Neural progenitor cell (in vitro differentiated cells): ENCODE measurements around the gene NBR1. TPM values are rescaled to one million over a fixed set of nuclear protein-coding genes. Genes with fewer than 3 reads are reported as not detected.
"Not testable (repeated sequence)": the region's sequence is repeated elsewhere in the genome, so short reads cannot be mapped to it uniquely, and the experiment has no call there.

ENCODE experiments used
- DNase-seq: peaks from one replicate; pipeline ENCODE4 v3.0.0-alpha.2; 2016; ENCODE audit warnings: low spot score
- H2AFZ ChIP-seq: fragments of 200-600 bp; sonication (generic); replicated peaks from 2 replicates; pipeline ENCODE4 v1.6.1; 2016; ENCODE audit warnings: antibody characterized with exemption
- H3F3A ChIP-seq: fragments of 200-600 bp; sonication (generic); 2 replicates; pipeline ENCODE4 v1.6.1; 2016; ENCODE audit warnings: antibody characterized with exemption, low read depth
- H3K27ac ChIP-seq: fragments of 200-600 bp; sonication (generic); 2 replicates; pipeline ENCODE4 v1.5.1; 2016; ENCODE audit warnings: mild to moderate bottlenecking
- H3K27me3 ChIP-seq: fragments of 200-600 bp; sonication (generic); 2 replicates; pipeline ENCODE4 v1.6.1; 2016; ENCODE audit warnings: mild to moderate bottlenecking, moderate library complexity
- H3K36me3 ChIP-seq: fragments of 200-600 bp; sonication (generic); 2 replicates; pipeline ENCODE4 v1.5.1; 2016
- H3K4me1 ChIP-seq: fragments of 200-600 bp; sonication (generic); 2 replicates; pipeline ENCODE4 v1.6.1; 2016; ENCODE audit warnings: mixed run types
- H3K4me2 ChIP-seq: fragments of 200-600 bp; sonication (generic); 2 replicates; pipeline ENCODE4 v1.6.1; 2016
- H3K4me3 ChIP-seq: fragments of 200-600 bp; sonication (generic); 2 replicates; pipeline ENCODE4 v1.5.1; 2016
- H3K79me2 ChIP-seq: fragments of 200-600 bp; sonication (generic); 2 replicates; pipeline ENCODE4 v1.6.1; 2016; ENCODE audit warnings: low read depth
- H3K9ac ChIP-seq: fragments of 200-600 bp; sonication (generic); 2 replicates; pipeline ENCODE4 v1.6.1; 2016
- H3K9me3 ChIP-seq: fragments of 200-600 bp; sonication (generic); 2 replicates; pipeline ENCODE4 v1.5.1; 2016; ENCODE audit warnings: low read depth
- H4K20me1 ChIP-seq: fragments of 200-600 bp; sonication (generic); 2 replicates; pipeline ENCODE4 v1.6.1; 2016; ENCODE audit warnings: low read depth
- H3K27ac Mint-ChIP-seq: 3 replicates; pipeline ENCODE4 v1.8.0; 2021; ENCODE audit warnings: mixed read lengths
- H3K27me3 Mint-ChIP-seq: 2 replicates; pipeline ENCODE4 v1.8.0; 2022; ENCODE audit warnings: low read depth, mild to moderate bottlenecking, inconsistent platforms, moderate library complexity, mixed read lengths; ENCODE audit not compliant: insufficient read depth
- H3K36me3 Mint-ChIP-seq: 3 replicates; pipeline ENCODE4 v1.8.0; 2021; ENCODE audit warnings: mixed read lengths
- H3K4me1 Mint-ChIP-seq: 3 replicates; pipeline ENCODE4 v1.8.0; 2021; ENCODE audit warnings: mixed read lengths
- H3K4me3 Mint-ChIP-seq: 3 replicates; pipeline ENCODE4 v1.8.0; 2021; ENCODE audit warnings: mild to moderate bottlenecking, moderate library complexity, mixed read lengths
- H3K9me3 Mint-ChIP-seq: 3 replicates; pipeline ENCODE4 v1.8.0; 2020; ENCODE audit warnings: mixed read lengths
- CTCF ChIP-seq: fragments of 200-600 bp; sonication (generic); IDR thresholded peaks from 2 replicates; pipeline ENCODE4 v1.5.1; 2017; ENCODE audit warnings: antibody characterized with exemption, mild to moderate bottlenecking
- EZH2 ChIP-seq: fragments of 200-600 bp; sonication (generic); IDR thresholded peaks from 2 replicates; pipeline ENCODE4 v1.6.1; 2017; ENCODE audit warnings: antibody characterized with exemption, mild to moderate bottlenecking, moderate library complexity
- EZH2phosphoT487 ChIP-seq: fragments of 200-600 bp; sonication (generic); IDR thresholded peaks from 2 replicates; pipeline ENCODE4 v1.6.1; 2017; ENCODE audit warnings: antibody characterized with exemption
- total RNA-seq: library from RNA; depleted of rRNA; stranded (reverse); fragments of >200 nt; gene quantifications from 2 replicates; pipeline ENCODE4 v1.2.3, GENCODE V29; 2015; ENCODE audit warnings: low replicate concordance

NBR1 gene
- total RNA-seq, 1 donor from 2014 or later, result 76.5 TPM

GRCh38 chr17:43146649-43147048 is 24.4 kb upstream of the NBR1 start:
- no peaks in the 10 kb centered on the region for H3K4me1 Mint-ChIP-seq
- H3K36me3 Mint-ChIP-seq, result peaks cover 2% of the 10 kb centered on the region
- H3K27me3 ChIP-seq, result no peaks in the 10 kb centered on the region
- H3K36me3 ChIP-seq, result no peaks in the 10 kb centered on the region
- no peaks in the 10 kb centered on the region for H3K4me1 ChIP-seq
- H3K9me3 ChIP-seq, result no peaks in the 10 kb centered on the region
- no peak overlapping the region for H3K4me2 ChIP-seq
- no peak overlapping the region for H3K27ac ChIP-seq
- no peak overlapping the region for H3K9ac ChIP-seq
- H4K20me1 ChIP-seq, result no peaks in the 10 kb centered on the region
- no peaks in the 10 kb centered on the region for H3F3A ChIP-seq
- DNase-seq, result no peak
- H3K4me3 ChIP-seq, result no peak overlapping the region
- no peaks in the 10 kb centered on the region for H3K27me3 Mint-ChIP-seq
- H2AFZ ChIP-seq, result no peak overlapping the region
- no peak overlapping the region for H3K4me3 Mint-ChIP-seq
- no peak for TF ChIP-seq EZH2phosphoT487
- TF ChIP-seq EZH2, result no peak
- no peak for TF ChIP-seq CTCF
- no peak overlapping the region for H3K27ac Mint-ChIP-seq
- no peaks in the 10 kb centered on the region for H3K9me3 Mint-ChIP-seq
- no peaks in the 10 kb centered on the region for H3K79me2 ChIP-seq

- Histone ChIP-seq H3K4me1 (no peaks in the 10 kb centered on the region), H2AFZ (no peak overlapping the region), H3K36me3 (no peaks in the 10 kb centered on the region), H3K9ac (no peak overlapping the region), H3F3A (no peaks in the 10 kb centered on the region), H3K4me3 (no peak overlapping the region), H3K4me2 (no peak overlapping the region), H3K27ac (no peak overlapping the region), H3K27me3 (no peaks in the 10 kb centered on the region), H4K20me1 (no peaks in the 10 kb centered on the region), H3K79me2 (no peaks in the 10 kb centered on the region), H3K9me3 (no peaks in the 10 kb centered on the region)
- Mint-ChIP-seq H3K36me3 (peaks cover 8% of the 10 kb centered on the region), H3K4me1 (no peaks in the 10 kb centered on the region), H3K27me3 (no peaks in the 10 kb centered on the region), H3K9me3 (no peaks in the 10 kb centered on the region), H3K4me3 (no peak overlapping the region), H3K27ac (no peak overlapping the region)
- no peak for DNase-seq
- TF ChIP-seq EZH2, result no peak
- no peak for TF ChIP-seq EZH2phosphoT487
- no peak for TF ChIP-seq CTCF
Measured at GRCh38 chr17:43151880-43152456, 19.0 kb upstream of the NBR1 start.

GRCh38 chr17:43153197-43153835 is 17.7 kb upstream of the NBR1 start:
- H3K27ac Mint-ChIP-seq, result not testable (repeated sequence)

GRCh38 chr17:43155666-43156065 is 15.3 kb upstream of the NBR1 start:
- TF ChIP-seq CTCF (no peak), EZH2 (no peak), EZH2phosphoT487 (no peak)
- no peak for DNase-seq
- no peak overlapping the region for H3K27ac ChIP-seq
- H3K9ac ChIP-seq, result no peak overlapping the region
- no peaks in the 10 kb centered on the region for H4K20me1 ChIP-seq
- no peaks in the 10 kb centered on the region for H3K79me2 ChIP-seq
- no peak overlapping the region for H3K4me2 ChIP-seq
- no peak overlapping the region for H3K4me3 Mint-ChIP-seq
- H3K27ac Mint-ChIP-seq, result no peak overlapping the region
- H3K4me3 ChIP-seq, result no peak overlapping the region
- no peaks in the 10 kb centered on the region for H3K9me3 ChIP-seq
- no peaks in the 10 kb centered on the region for H3K4me1 ChIP-seq
- no peaks in the 10 kb centered on the region for H3K9me3 Mint-ChIP-seq
- H3K4me1 Mint-ChIP-seq, result no peaks in the 10 kb centered on the region
- H3K27me3 Mint-ChIP-seq, result no peaks in the 10 kb centered on the region
- no peaks in the 10 kb centered on the region for H3K27me3 ChIP-seq
- no peaks in the 10 kb centered on the region for H3F3A ChIP-seq
- no peak overlapping the region for H2AFZ ChIP-seq
- H3K36me3 Mint-ChIP-seq, result peaks cover 11% of the 10 kb centered on the region
- H3K36me3 ChIP-seq, result peaks cover 6% of the 10 kb centered on the region

More at GRCh38 chr17:43153197-43153835, 17.7 kb upstream of the NBR1 start:
- not testable (repeated sequence) for H3K9me3 ChIP-seq, H3K36me3 ChIP-seq, H3K4me3 Mint-ChIP-seq, H3K27me3 Mint-ChIP-seq, H3K9me3 Mint-ChIP-seq, DNase-seq, H3K9ac ChIP-seq, H3K27ac ChIP-seq, H3K79me2 ChIP-seq, H3K4me2 ChIP-seq, H3K4me1 ChIP-seq, H3K4me1 Mint-ChIP-seq, H3K4me3 ChIP-seq, H3K27me3 ChIP-seq, H4K20me1 ChIP-seq, H2AFZ ChIP-seq, H3F3A ChIP-seq
- peaks cover 11% of the 10 kb centered on the region for H3K36me3 Mint-ChIP-seq

GRCh38 chr17:43159232-43159631 is 11.8 kb upstream of the NBR1 start:
- H2AFZ ChIP-seq, H3K9ac ChIP-seq, H3K4me2 ChIP-seq, H3K79me2 ChIP-seq, H3K4me1 ChIP-seq, DNase-seq, H3K27ac Mint-ChIP-seq, H3K9me3 ChIP-seq, H3K27me3 Mint-ChIP-seq, H3K27me3 ChIP-seq, H3K36me3 Mint-ChIP-seq, H3K4me3 ChIP-seq, H3K27ac ChIP-seq, H3K4me1 Mint-ChIP-seq, H3K36me3 ChIP-seq, H4K20me1 ChIP-seq, H3K4me3 Mint-ChIP-seq, H3F3A ChIP-seq, H3K9me3 Mint-ChIP-seq: not testable (repeated sequence)

- not testable (repeated sequence) for H3K27me3 ChIP-seq, H3K4me2 ChIP-seq, H3K36me3 ChIP-seq, H3K9me3 ChIP-seq, H3K36me3 Mint-ChIP-seq, H4K20me1 ChIP-seq, H3K9me3 Mint-ChIP-seq, H3K27me3 Mint-ChIP-seq, DNase-seq, H3K27ac ChIP-seq, H3F3A ChIP-seq, H3K27ac Mint-ChIP-seq, H3K4me1 Mint-ChIP-seq, H2AFZ ChIP-seq, H3K79me2 ChIP-seq, H3K9ac ChIP-seq, H3K4me3 Mint-ChIP-seq, H3K4me3 ChIP-seq, H3K4me1 ChIP-seq
Measured at GRCh38 chr17:43159957-43160356, 11.1 kb upstream of the NBR1 start.
